A673 (cell line): ENCODE measurements around the gene ACSF3.

Experiments used
- EZH2 ChIP-seq: fragments of 200-600 bp; sonication (generic); IDR thresholded peaks from 2 replicates; pipeline ENCODE4 v1.6.1; 2017; ENCODE audit warnings: borderline replicate concordance, low read depth, mild to moderate bottlenecking, mixed read lengths, antibody characterized with exemption, low read length; ENCODE audit not compliant: poor library complexity, severe bottlenecking
- TF ChIP-seq, protein P1 (sequence below): fragments of 300-800, 200-600 bp; sonication (generic); conservative IDR thresholded peaks from 2 replicates; pipeline ENCODE4 v1.5.1; 2017; ENCODE audit warnings: low read depth, mild to moderate bottlenecking, antibody characterized with exemption, low read length, moderate library complexity, mixed read lengths

DNA sequence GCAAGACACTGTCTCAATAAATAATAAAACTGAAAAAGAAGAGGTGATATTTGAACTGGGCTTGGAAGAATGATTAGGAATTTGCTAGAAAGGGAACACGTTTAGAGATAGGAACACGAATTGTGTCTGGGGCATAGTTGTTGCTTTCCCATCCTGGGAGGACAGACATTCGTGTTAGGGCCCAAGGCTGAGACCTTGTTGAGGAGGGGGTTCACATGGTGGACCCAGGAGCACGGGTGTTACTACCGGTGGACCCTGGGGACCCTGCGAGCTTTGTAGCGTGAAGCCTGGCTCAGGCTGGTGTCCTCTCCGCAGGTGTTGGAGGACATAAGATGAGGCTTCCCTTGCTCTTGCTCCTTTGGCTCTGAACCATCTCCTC is 1.2 kb downstream of the ACSF3 start:
- TF ChIP-seq, protein P1, sequence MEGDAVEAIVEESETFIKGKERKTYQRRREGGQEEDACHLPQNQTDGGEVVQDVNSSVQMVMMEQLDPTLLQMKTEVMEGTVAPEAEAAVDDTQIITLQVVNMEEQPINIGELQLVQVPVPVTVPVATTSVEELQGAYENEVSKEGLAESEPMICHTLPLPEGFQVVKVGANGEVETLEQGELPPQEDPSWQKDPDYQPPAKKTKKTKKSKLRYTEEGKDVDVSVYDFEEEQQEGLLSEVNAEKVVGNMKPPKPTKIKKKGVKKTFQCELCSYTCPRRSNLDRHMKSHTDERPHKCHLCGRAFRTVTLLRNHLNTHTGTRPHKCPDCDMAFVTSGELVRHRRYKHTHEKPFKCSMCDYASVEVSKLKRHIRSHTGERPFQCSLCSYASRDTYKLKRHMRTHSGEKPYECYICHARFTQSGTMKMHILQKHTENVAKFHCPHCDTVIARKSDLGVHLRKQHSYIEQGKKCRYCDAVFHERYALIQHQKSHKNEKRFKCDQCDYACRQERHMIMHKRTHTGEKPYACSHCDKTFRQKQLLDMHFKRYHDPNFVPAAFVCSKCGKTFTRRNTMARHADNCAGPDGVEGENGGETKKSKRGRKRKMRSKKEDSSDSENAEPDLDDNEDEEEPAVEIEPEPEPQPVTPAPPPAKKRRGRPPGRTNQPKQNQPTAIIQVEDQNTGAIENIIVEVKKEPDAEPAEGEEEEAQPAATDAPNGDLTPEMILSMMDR, result no peak
- no peak for TF ChIP-seq EZH2
